Measurements from ENCODE around the gene ABCG4. TPM values are rescaled to one million over a fixed set of nuclear protein-coding genes. Genes with fewer than 3 reads are reported as not detected.
"Not testable (repeated sequence)": the region's sequence is repeated elsewhere in the genome, so short reads cannot be mapped to it uniquely, and the experiment has no call there.

ABCG4 gene
- under 1 TPM in 2 of 4 donors, not detected in 2; under 0.01 to 0.30 TPM for total RNA-seq

DNA sequence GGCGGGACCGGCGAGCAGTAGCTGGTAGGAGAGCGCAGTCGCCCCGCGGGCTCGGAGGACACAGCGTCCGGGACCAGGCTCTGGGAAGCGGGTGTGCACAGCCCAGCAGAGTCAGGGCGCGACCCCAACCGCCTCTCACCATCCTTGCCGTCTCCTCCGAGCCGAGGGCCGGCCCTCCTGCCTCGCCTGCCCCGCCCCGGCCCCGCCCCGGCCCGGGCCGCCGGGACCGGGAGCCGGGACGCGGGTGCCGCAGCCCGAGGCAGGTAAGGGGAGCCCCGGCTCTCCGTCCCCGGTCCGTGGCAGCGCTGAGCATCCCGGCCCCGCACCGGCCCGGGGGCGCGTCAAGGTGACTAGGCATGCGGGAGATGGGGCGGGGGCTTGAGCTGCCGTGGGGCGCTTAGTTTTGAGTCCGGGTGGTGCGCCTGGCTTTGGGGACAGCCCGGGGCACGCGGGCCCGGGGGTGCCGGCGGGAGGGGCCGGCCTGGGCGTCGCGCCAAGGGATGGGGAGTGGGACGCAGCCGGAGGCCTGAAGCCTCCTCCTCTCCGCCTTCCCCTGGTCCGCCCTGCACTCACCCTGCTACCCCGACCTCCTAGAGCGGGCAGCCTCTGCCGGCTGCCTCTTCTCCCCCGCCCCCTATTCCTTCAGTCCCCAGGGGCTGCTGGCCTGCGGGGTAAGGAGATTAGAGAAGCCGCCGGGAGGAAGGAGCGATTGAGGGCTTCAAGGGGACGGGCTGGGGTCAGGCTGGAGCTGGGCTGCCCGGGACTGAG is at the start of gene ABCG4:
TSS of gene ABCG4 (plus strand) at position 35 of the 768 bp plus-strand sequence. CDS start 914 bp downstream, outside the sequence.
- H3K27ac ChIP-seq: peak within 1 kb of the TSS in 1 of 4 donors; percentile 13
- TF ChIP-seq EP300 (IDR thresholded peaks at IDR 0.05): no peak
- TF ChIP-seq, protein P1, sequence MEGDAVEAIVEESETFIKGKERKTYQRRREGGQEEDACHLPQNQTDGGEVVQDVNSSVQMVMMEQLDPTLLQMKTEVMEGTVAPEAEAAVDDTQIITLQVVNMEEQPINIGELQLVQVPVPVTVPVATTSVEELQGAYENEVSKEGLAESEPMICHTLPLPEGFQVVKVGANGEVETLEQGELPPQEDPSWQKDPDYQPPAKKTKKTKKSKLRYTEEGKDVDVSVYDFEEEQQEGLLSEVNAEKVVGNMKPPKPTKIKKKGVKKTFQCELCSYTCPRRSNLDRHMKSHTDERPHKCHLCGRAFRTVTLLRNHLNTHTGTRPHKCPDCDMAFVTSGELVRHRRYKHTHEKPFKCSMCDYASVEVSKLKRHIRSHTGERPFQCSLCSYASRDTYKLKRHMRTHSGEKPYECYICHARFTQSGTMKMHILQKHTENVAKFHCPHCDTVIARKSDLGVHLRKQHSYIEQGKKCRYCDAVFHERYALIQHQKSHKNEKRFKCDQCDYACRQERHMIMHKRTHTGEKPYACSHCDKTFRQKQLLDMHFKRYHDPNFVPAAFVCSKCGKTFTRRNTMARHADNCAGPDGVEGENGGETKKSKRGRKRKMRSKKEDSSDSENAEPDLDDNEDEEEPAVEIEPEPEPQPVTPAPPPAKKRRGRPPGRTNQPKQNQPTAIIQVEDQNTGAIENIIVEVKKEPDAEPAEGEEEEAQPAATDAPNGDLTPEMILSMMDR (IDR thresholded peaks at IDR 0.05): no peak
- TF ChIP-seq POLR2A (IDR thresholded peaks at IDR 0.05): no peak
- WGBS, 2 donors: 0 to 1% methylated on average over 9 to 26 of the region's 73 CpGs
- peak within 1 kb of the TSS; percentile 35 to 63 (median 55) for H3K4me3 ChIP-seq
- H3K4me1 ChIP-seq: peaks cover 0 to 30% (median 7%) of the 10 kb centered on the region in 4 donors
- no peaks in the 10 kb centered on the region for H3K9me3 ChIP-seq
- H3K27me3 ChIP-seq: peaks cover 0 to 33% of the 10 kb centered on the region in 2 donors
- H3K36me3 ChIP-seq: no peaks in the 10 kb centered on the region
- DNase-seq (ENCODE audit: low spot score in 2 of 2): no peak

DNA sequence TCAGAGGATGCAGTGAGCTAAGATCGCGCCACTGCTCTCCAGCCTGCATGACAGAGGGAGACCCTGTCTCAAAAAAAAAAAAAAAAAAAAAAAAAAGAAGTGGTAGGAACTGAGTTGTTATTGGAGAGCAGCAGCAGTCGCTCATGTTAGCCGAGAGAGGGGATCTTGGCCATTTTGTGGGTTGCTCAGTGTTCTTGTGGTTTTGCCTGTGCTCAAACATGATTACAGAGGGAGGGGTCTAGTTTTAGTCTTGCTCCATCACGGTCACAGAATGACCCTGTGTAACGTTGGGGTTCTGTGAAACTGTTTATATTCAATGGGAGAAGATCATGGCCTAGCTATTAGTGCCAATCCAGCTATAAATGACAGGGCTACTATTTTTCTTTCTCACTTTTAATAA is 49.1 kb upstream of the ABCG4 start:
- Histone ChIP-seq H3K4me1 (peaks cover 0 to 42% (median 24%) of the 10 kb centered on the region in 4 donors), H3K9me3 (no peaks in the 10 kb centered on the region), H3K27me3 (no peaks in the 10 kb centered on the region), H3K27ac (no peak overlapping the region), H3K36me3 (peaks cover 0 to 24% (median 10%) of the 10 kb centered on the region in 3 donors), H3K4me3 (no peak overlapping the region)
- no peak for TF ChIP-seq POLR2A (IDR thresholded peaks at IDR 0.05)
- TF ChIP-seq, protein P1 (IDR thresholded peaks at IDR 0.05): no peak
- TF ChIP-seq EP300 (IDR thresholded peaks at IDR 0.05): no peak
- DNase-seq (ENCODE audit: low spot score in 2 of 2): no peak
- WGBS, 2 donors: 77 to 79% methylated on average over 6 of the region's 6 CpGs

DNA sequence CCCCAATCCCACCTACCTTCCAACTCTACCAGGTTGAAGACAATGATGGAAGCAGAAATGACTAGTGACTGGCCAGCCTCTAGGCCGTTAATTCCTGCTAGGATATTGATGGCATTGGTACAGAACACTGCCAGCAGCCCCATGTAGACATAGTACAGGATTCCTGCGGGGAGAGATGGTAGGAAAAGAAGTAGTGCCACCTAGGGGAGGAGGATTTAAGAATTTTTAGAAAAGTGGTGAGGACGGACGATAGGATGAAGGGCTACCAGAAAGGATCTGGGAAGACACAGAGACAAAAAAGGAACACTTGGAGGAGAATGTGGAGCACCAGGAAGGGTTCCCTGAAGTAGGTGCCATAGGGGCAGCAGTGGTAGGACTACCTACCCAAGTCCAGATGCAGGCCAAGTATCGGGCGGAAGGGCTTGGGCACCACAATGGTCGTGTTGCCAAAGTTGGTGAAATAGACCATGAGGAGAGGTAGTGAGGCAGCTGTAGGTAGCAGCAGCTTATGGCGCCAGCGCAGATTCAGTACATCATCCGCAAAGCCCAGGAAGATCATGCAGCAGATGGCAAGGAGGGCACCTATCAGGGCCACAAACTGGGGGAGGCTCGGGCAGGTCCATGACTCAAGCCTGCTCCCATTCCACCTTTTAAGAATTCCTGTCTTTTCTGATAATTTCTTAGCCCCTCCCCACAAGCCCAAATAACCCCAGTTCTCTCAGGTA is 48.4 kb upstream of the ABCG4 start:
- no peak for TF ChIP-seq POLR2A (IDR thresholded peaks at IDR 0.05)
- TF ChIP-seq, protein P1 (IDR thresholded peaks at IDR 0.05): peak in 1 of 5 experiments; percentile 13
- Histone ChIP-seq H3K36me3 (peaks cover 0 to 24% (median 10%) of the 10 kb centered on the region in 3 donors), H3K9me3 (no peaks in the 10 kb centered on the region), H3K4me3 (peak overlapping the region; percentile 74 to 88 (median 77)), H3K27me3 (no peaks in the 10 kb centered on the region), H3K4me1 (peaks cover 0 to 42% (median 24%) of the 10 kb centered on the region in 4 donors), H3K27ac (peak overlapping the region in 1 of 4 donors; percentile 93)
- DNase-seq (ENCODE audit: low spot score in 2 of 2): no peak
- 44 to 48% methylated on average over 11 of the region's 11 CpGs for WGBS, 2 donors

DNA sequence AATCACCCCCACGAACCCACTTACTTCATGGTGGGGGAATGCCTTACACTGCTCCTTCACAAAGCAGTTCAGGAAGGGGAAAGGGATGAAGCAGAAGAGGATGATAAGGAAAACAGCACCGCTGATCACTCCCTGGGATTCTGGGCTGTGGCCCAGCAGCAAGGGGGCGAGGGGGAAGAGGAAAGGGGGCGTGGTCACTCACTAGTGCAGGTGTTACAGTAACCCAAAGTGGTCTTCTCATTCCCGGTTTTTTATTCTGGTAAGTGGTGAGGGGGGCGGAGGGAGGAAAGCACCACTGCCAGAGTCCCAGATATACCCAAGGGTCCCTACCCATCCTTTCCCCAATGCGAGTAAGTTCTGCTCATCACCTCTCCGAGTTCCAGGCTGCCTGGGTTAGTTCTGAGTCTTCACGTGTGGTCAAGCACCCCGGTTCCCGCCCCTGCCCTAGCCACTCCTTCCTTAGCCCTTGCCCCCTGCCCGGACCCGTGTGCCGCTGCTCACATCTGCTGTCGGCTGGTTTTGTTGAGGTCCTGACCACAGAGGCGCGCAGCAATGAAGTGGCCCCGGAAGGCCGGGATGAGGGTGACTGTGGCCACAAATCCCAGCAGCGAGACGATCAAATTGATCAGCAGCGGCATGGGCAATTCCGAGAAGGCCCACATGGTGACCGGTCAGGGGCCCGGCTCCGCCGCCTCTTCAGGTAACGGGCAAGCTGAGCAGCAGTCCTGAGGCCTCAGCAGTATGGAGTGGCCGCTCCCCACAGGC is 47.7 kb upstream of the ABCG4 start:
- WGBS, 2 donors: 0 to 2% methylated on average over 19 to 28 of the region's 29 CpGs
- Histone ChIP-seq H3K27me3 (no peaks in the 10 kb centered on the region), H3K9me3 (no peaks in the 10 kb centered on the region), H3K4me3 (peak overlapping the region; percentile 74 to 88 (median 77)), H3K4me1 (peaks cover 0 to 38% (median 21%) of the 10 kb centered on the region in 4 donors), H3K36me3 (peaks cover 0 to 21% (median 10%) of the 10 kb centered on the region in 3 donors), H3K27ac (peak overlapping the region; percentile 85 to 96 (median 90))
- TF ChIP-seq POLR2A (IDR thresholded peaks at IDR 0.05): no peak
- DNase-seq (ENCODE audit: low spot score in 2 of 2): no peak

GRCh38 chr11:119101759-119102423 is 47.0 kb upstream of the ABCG4 start, which contains the start of gene DPAGT1:
DPAGT1 (minus strand) TSS chr11:119101853; CDS start chr11:119101655, 198 bp downstream.
- peaks cover 0 to 44% (median 27%) of the 10 kb centered on the region in 4 donors for H3K4me1 ChIP-seq
- H3K27me3 ChIP-seq: no peaks in the 10 kb centered on the region
- peak within 1 kb of the TSS; percentile 74 to 88 (median 77) for H3K4me3 ChIP-seq
- WGBS, 2 donors: 0 to 1% methylated on average over 31 to 32 of the region's 32 CpGs
- H3K27ac ChIP-seq: peak within 1 kb of the TSS; percentile 85 to 96 (median 90)
- TF ChIP-seq, protein P1 (IDR thresholded peaks at IDR 0.05): no peak
- TF ChIP-seq EP300 (IDR thresholded peaks at IDR 0.05) (peak; percentile 34 to 81), POLR2A (IDR thresholded peaks at IDR 0.05) (peak in 1 of 2 donors; percentile 40)
- peaks cover 0 to 14% (median 10%) of the 10 kb centered on the region in 3 donors for H3K36me3 ChIP-seq
- no peaks in the 10 kb centered on the region for H3K9me3 ChIP-seq
- DNase-seq (ENCODE audit: low spot score in 2 of 2): peak; percentile 77 to 90

DNA sequence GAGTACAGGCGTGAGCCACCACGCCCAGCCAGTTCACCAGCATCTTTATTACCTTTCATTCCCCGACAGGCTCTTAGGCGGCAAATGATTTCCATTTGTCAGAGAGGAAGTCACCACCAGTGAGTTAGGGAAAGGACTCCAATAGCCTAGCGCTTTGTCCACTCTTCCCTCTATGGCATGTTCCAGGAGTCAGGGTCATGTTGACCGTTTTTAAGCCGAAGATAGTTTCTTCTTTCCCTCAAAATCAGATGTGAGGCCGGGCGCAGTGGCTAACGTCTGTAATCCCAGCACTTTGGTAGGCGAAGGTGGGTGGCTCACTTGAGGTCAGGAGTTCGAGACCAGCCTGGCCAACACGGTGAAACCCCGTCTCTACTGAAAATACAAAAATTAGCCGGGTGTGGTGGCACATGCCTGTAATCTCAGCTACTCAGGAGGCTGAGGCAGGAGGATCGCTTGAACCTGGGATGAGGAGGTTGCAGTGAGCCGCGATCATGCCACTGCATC is 45.6 kb upstream of the ABCG4 start:
- Histone ChIP-seq H3K27ac (peak overlapping the region; percentile 85 to 96 (median 90)), H3K4me1 (peaks cover 0 to 49% (median 30%) of the 10 kb centered on the region in 4 donors), H3K4me3 (peak overlapping the region in 1 of 4 donors; percentile 78)
- not testable (repeated sequence) for H3K9me3 ChIP-seq; H3K36me3 ChIP-seq; H3K27me3 ChIP-seq; DNase-seq (ENCODE audit: low spot score in 2 of 2)
- 83 to 86% methylated on average over 15 to 18 of the region's 18 CpGs for WGBS, 2 donors
